Esophagus muscularis mucosa (tissue), 3 donors: ENCODE data around the gene MAP1LC3A.

ENCODE experiments used
- CTCF ChIP-seq, 3 experiments: fragments of 200-600 bp in 2 of 3; fragments of 450-650 bp in 1 of 3; sonication (generic) in 2 of 3; IDR thresholded peaks; one replicate each; pipeline ENCODE4 v1.5.1; 2017 to 2019; ENCODE audit warnings: antibody characterized with exemption in 3 of 3, mild to moderate bottlenecking in 2 of 3, moderate library complexity in 1 of 3
- POLR2AphosphoS5 ChIP-seq, 2 donors: sonication (generic); formaldehyde crosslinking; IDR thresholded peaks; one replicate each; pipeline ENCODE4 v1.6.1; 2017; ENCODE audit warnings: antibody characterized with exemption in 2 of 2

GRCh38 chr20:34517114-34517505 is 41.4 kb upstream of the MAP1LC3A start:
- TF ChIP-seq POLR2AphosphoS5 (IDR thresholded peaks at IDR 0.05) (no peak), CTCF (IDR thresholded peaks at IDR 0.05) (no peak)
